Neuronal stem cell (in vitro differentiated cells): ENCODE data around the gene AOPEP.

Experiments used
- DNase-seq: peaks from one replicate; pipeline ENCODE4 v3.0.0-alpha.2; 2013; ENCODE audit warnings: low spot score
- H2AFZ ChIP-seq: one replicate; pipeline ENCODE4 v1.6.1; 2013; ENCODE audit warnings: mild to moderate bottlenecking, low read length, inconsistent platforms
- H2AK5ac ChIP-seq: 2 replicates; pipeline ENCODE4 v1.6.1; 2013; ENCODE audit warnings: low read depth, mild to moderate bottlenecking, inconsistent platforms, low read length, moderate library complexity, mixed read lengths
- H2BK120ac ChIP-seq: 2 replicates; pipeline ENCODE4 v1.6.1; 2013; ENCODE audit warnings: low read depth, mild to moderate bottlenecking, inconsistent platforms, low read length, moderate library complexity, mixed read lengths
- H2BK12ac ChIP-seq: one replicate; pipeline ENCODE4 v1.6.1; 2013; ENCODE audit warnings: low read length, inconsistent platforms
- H2BK15ac ChIP-seq: 2 replicates; pipeline ENCODE4 v1.6.1; 2013; ENCODE audit warnings: mild to moderate bottlenecking, low read length, inconsistent platforms, mixed read lengths
- H2BK5ac ChIP-seq: one replicate; pipeline ENCODE4 v1.6.1; 2013; ENCODE audit warnings: inconsistent platforms, mild to moderate bottlenecking, low read length, moderate library complexity
- H3K14ac ChIP-seq: one replicate; pipeline ENCODE4 v1.6.1; 2013; ENCODE audit warnings: low read length, inconsistent platforms
- H3K18ac ChIP-seq: 2 replicates; pipeline ENCODE4 v1.6.1; 2013; ENCODE audit warnings: low read length, inconsistent platforms
- H3K23ac ChIP-seq: 2 replicates; pipeline ENCODE4 v1.6.1; 2013; ENCODE audit warnings: low read depth, mild to moderate bottlenecking, mixed read lengths, low read length, inconsistent platforms; ENCODE audit not compliant: poor library complexity
- H3K27ac ChIP-seq: replicated peaks from 3 replicates; pipeline ENCODE4 v1.5.1; 2013; ENCODE audit warnings: low read length, inconsistent platforms
- H3K27me3 ChIP-seq, 3 experiments: 2 replicates each; pipeline ENCODE4 v1.6.1; 2013; ENCODE audit warnings: low read length in 3 of 3, mild to moderate bottlenecking in 2 of 3, inconsistent platforms in 1 of 3, low read depth in 1 of 3, mixed read lengths in 1 of 3, moderate library complexity in 1 of 3; ENCODE audit not compliant: control insufficient read depth in 3 of 3, insufficient read depth in 3 of 3
- H3K36me3 ChIP-seq, 2 donors: replicated peaks in 1 of 2; 2 replicates each; pipeline ENCODE4 v1.6.1; 2013; ENCODE audit warnings: low read length in 2 of 2; ENCODE audit not compliant: control insufficient read depth in 2 of 2, insufficient read depth in 2 of 2
- H3K4ac ChIP-seq: 2 replicates; pipeline ENCODE4 v1.6.1; 2013; ENCODE audit warnings: inconsistent platforms, mild to moderate bottlenecking, low read length, moderate library complexity
- H3K4me1 ChIP-seq, 2 donors: 1 replicate in 1 of 2; 2 replicates in 1 of 2; pipeline ENCODE4 v1.6.1; 2013; ENCODE audit warnings: low read length in 2 of 2, low read depth in 1 of 2; ENCODE audit not compliant: control insufficient read depth in 2 of 2, insufficient read depth in 1 of 2
- H3K4me2 ChIP-seq: one replicate; pipeline ENCODE4 v1.6.1; 2013; ENCODE audit warnings: mild to moderate bottlenecking, low read length, inconsistent platforms; ENCODE audit not compliant: insufficient read depth, poor library complexity, severe bottlenecking
- H3K4me3 ChIP-seq, 2 donors: 2 replicates each; pipeline ENCODE4 v1.5.1; 2013; ENCODE audit warnings: low read length in 2 of 2, mild to moderate bottlenecking in 2 of 2, inconsistent platforms in 1 of 2, moderate library complexity in 1 of 2
- H3K79me1 ChIP-seq: one replicate; pipeline ENCODE4 v1.6.1; 2013; ENCODE audit warnings: low read depth, mild to moderate bottlenecking, inconsistent platforms, low read length, moderate library complexity
- H3K9ac ChIP-seq: one replicate; pipeline ENCODE4 v1.6.1; 2013; ENCODE audit warnings: mild to moderate bottlenecking, low read depth, low read length, inconsistent platforms; ENCODE audit not compliant: poor library complexity
- H3K9me3 ChIP-seq, 2 donors: replicated peaks in 1 of 2; 2 replicates each; pipeline versions ENCODE3 to v1.6.1; 2013; ENCODE audit warnings: low read length in 2 of 2, mild to moderate bottlenecking in 2 of 2, inconsistent platforms in 1 of 2, low read depth in 1 of 2, mixed read lengths in 1 of 2, moderate library complexity in 1 of 2; ENCODE audit not compliant: control insufficient read depth in 2 of 2, insufficient read depth in 1 of 2
- H4K8ac ChIP-seq: one replicate; pipeline ENCODE4 v1.6.1; 2013; ENCODE audit warnings: low read depth, mild to moderate bottlenecking, inconsistent platforms, low read length, moderate library complexity
- H4K91ac ChIP-seq: one replicate; pipeline ENCODE4 v1.6.1; 2013; ENCODE audit warnings: low read length, low read depth, mild to moderate bottlenecking, inconsistent platforms; ENCODE audit not compliant: poor library complexity
- WGBS, 2 donors: extraction: QIAGEN DNeasy Blood & Tissue Kit; methylation state at CpG; one replicate each; pipeline ENCODE4 v1.1.7; 2013; ENCODE audit warnings: missing lambda C conversion rate in 2 of 2, mixed read lengths in 1 of 2; ENCODE audit not compliant: insufficient read length in 2 of 2, insufficient replicate concordance in 1 of 2; ENCODE audit errors: extremely low coverage in 2 of 2; 5-methylcytosine and 5-hydroxymethylcytosine counted together

The AOPEP gene

GRCh38 chr9:94903961-94904421 lies 177.5 kb downstream of the AOPEP start:
- Histone ChIP-seq H3K4me3 (no peak overlapping the region), H2BK15ac (no peak overlapping the region), H3K18ac (no peak overlapping the region), H3K9me3 (no peaks in the 10 kb centered on the region), H4K8ac (no peak overlapping the region), H2AFZ (no peak overlapping the region), H3K9ac (no peak overlapping the region), H2AK5ac (no peak overlapping the region), H2BK120ac (no peak overlapping the region), H3K27me3 (no peaks in the 10 kb centered on the region), H2BK12ac (no peak overlapping the region), H3K14ac (no peak overlapping the region), H3K27ac (no peak overlapping the region), H3K4me2 (no peak overlapping the region), H3K23ac (no peak overlapping the region), H4K91ac (no peak overlapping the region), H2BK5ac (no peak overlapping the region), H3K4ac (no peak overlapping the region), H3K79me1 (no peaks in the 10 kb centered on the region), H3K36me3 (no peaks in the 10 kb centered on the region), H3K4me1 (peaks cover 17 to 35% of the 10 kb centered on the region in 2 donors)
- no peak for DNase-seq
- WGBS, 2 donors: no CpG with 5 or more reads among the region's 2 CpGs

GRCh38 chr9:94904806-94905205 lies 178.3 kb downstream of the AOPEP start:
- WGBS, 2 donors: no CpG with 5 or more reads among the region's 3 CpGs
- H3K9me3 ChIP-seq: no peaks in the 10 kb centered on the region
- no peak overlapping the region for H4K8ac ChIP-seq
- H3K18ac ChIP-seq: no peak overlapping the region
- no peak overlapping the region for H2BK120ac ChIP-seq
- no peak overlapping the region for H3K4ac ChIP-seq
- H2AFZ ChIP-seq: no peak overlapping the region
- no peak overlapping the region for H2BK12ac ChIP-seq
- no peak overlapping the region for H4K91ac ChIP-seq
- H3K4me2 ChIP-seq: no peak overlapping the region
- no peak overlapping the region for H2BK5ac ChIP-seq
- no peak overlapping the region for H3K14ac ChIP-seq
- no peaks in the 10 kb centered on the region for H3K36me3 ChIP-seq
- H2AK5ac ChIP-seq: no peak overlapping the region
- no peak overlapping the region for H3K23ac ChIP-seq
- H3K27ac ChIP-seq: no peak overlapping the region
- peaks cover 19 to 35% of the 10 kb centered on the region in 2 donors for H3K4me1 ChIP-seq
- no peak overlapping the region for H3K4me3 ChIP-seq
- H2BK15ac ChIP-seq: no peak overlapping the region
- DNase-seq: no peak
- H3K27me3 ChIP-seq: no peaks in the 10 kb centered on the region
- H3K79me1 ChIP-seq: no peaks in the 10 kb centered on the region
- H3K9ac ChIP-seq: no peak overlapping the region

- no peaks in the 10 kb centered on the region for H3K36me3 ChIP-seq
- H2BK5ac ChIP-seq: no peak overlapping the region
- no peak overlapping the region for H2BK15ac ChIP-seq
- H3K14ac ChIP-seq: no peak overlapping the region
- H2AK5ac ChIP-seq: no peak overlapping the region
- H3K79me1 ChIP-seq: no peaks in the 10 kb centered on the region
- no peaks in the 10 kb centered on the region for H3K27me3 ChIP-seq
- no peak overlapping the region for H3K23ac ChIP-seq
- H3K4me3 ChIP-seq: no peak overlapping the region
- H3K4ac ChIP-seq: no peak overlapping the region
- no peak overlapping the region for H2BK120ac ChIP-seq
- H4K91ac ChIP-seq: no peak overlapping the region
- H3K4me1 ChIP-seq: peaks cover 25 to 35% of the 10 kb centered on the region in 2 donors
- H3K9ac ChIP-seq: no peak overlapping the region
- H3K27ac ChIP-seq: no peak overlapping the region
- no peak overlapping the region for H4K8ac ChIP-seq
- H3K9me3 ChIP-seq: no peaks in the 10 kb centered on the region
- H2AFZ ChIP-seq: no peak overlapping the region
- no peak for DNase-seq
- H3K18ac ChIP-seq: no peak overlapping the region
- H2BK12ac ChIP-seq: no peak overlapping the region
- WGBS, 2 donors: no CpG with 5 or more reads among the region's 2 CpGs
- no peak overlapping the region for H3K4me2 ChIP-seq
Observed at GRCh38 chr9:94905606-94906005, 179.1 kb downstream of the AOPEP start.

- no peak overlapping the region for H2AK5ac ChIP-seq
- H3K9me3 ChIP-seq: no peaks in the 10 kb centered on the region
- no peak for DNase-seq
- peaks cover 25 to 38% of the 10 kb centered on the region in 2 donors for H3K4me1 ChIP-seq
- H3K79me1 ChIP-seq: no peaks in the 10 kb centered on the region
- no peak overlapping the region for H4K91ac ChIP-seq
- WGBS, 2 donors: no CpG with 5 or more reads among the region's 6 CpGs
- no peak overlapping the region for H2AFZ ChIP-seq
- H2BK12ac ChIP-seq: no peak overlapping the region
- no peak overlapping the region for H3K4me3 ChIP-seq
- no peaks in the 10 kb centered on the region for H3K36me3 ChIP-seq
- no peak overlapping the region for H3K9ac ChIP-seq
- no peak overlapping the region for H3K4ac ChIP-seq
- H2BK15ac ChIP-seq: no peak overlapping the region
- no peak overlapping the region for H3K4me2 ChIP-seq
- no peaks in the 10 kb centered on the region for H3K27me3 ChIP-seq
- H4K8ac ChIP-seq: no peak overlapping the region
- no peak overlapping the region for H3K27ac ChIP-seq
- no peak overlapping the region for H3K18ac ChIP-seq
- no peak overlapping the region for H2BK5ac ChIP-seq
- no peak overlapping the region for H3K14ac ChIP-seq
- no peak overlapping the region for H3K23ac ChIP-seq
- H2BK120ac ChIP-seq: no peak overlapping the region
Observed at GRCh38 chr9:94906181-94906580, 179.7 kb downstream of the AOPEP start.
